Body of pancreas (tissue), 4 donors: ENCODE data around the gene HSPA6. TPM values are rescaled to one million over a fixed set of nuclear protein-coding genes. Genes with fewer than 3 reads are reported as not detected.

Experiments used
- ATAC-seq: fragments of 150-250 bp; one replicate; pipeline ENCODE4 v1.9.1; 2016
- DNase-seq, 4 donors: peaks; one replicate each; pipeline ENCODE4 v3.0.0-alpha.2; 2019
- H3K27ac ChIP-seq, 4 donors: fragments of 200-600 bp; sonication (generic); 1 replicate in 3 of 4; 2 replicates in 1 of 4; pipeline versions ENCODE4 v1.5.1 to v1.6.1; 2016 to 2019; ENCODE audit warnings: mild to moderate bottlenecking in 1 of 4, mixed read lengths in 1 of 4, moderate library complexity in 1 of 4
- H3K27me3 ChIP-seq, 2 donors: fragments of 200-600 bp; sonication (generic); one replicate each; pipeline ENCODE4 v1.6.0; 2016; ENCODE audit warnings: mild to moderate bottlenecking in 1 of 2
- H3K36me3 ChIP-seq, 2 donors: fragments of 200-600 bp; sonication (generic); replicated peaks in 1 of 2; 2 replicates each; pipeline ENCODE4 v1.5.1; 2016; ENCODE audit warnings: low read depth in 2 of 2; ENCODE audit not compliant: insufficient read depth in 1 of 2
- H3K4me1 ChIP-seq: fragments of 200-600 bp; sonication (generic); one replicate; pipeline ENCODE4 v1.6.0; 2016
- H3K4me3 ChIP-seq, 2 donors: fragments of 200-600 bp; sonication (generic); 1 replicate in 1 of 2; 2 replicates in 1 of 2; pipeline ENCODE4 v1.5.1; 2016 to 2019
- H3K9me3 ChIP-seq, 3 donors: fragments of 200-600 bp; sonication (generic); 1 replicate in 2 of 3; 2 replicates in 1 of 3; pipeline ENCODE4 v1.5.1; 2016
- CTCF ChIP-seq, 7 experiments: fragments of 450-650 bp in 4 of 7; fragments of 200-600 bp in 3 of 7; sonication (generic) in 3 of 7; IDR thresholded peaks; one replicate each; pipeline ENCODE4 v1.5.1; 2016 to 2019; ENCODE audit warnings: antibody characterized with exemption in 7 of 7
- POLR2A ChIP-seq, 3 donors: fragments of 450-650 bp; IDR thresholded peaks; one replicate each; pipeline ENCODE4 v1.6.1; 2016; ENCODE audit warnings: antibody characterized with exemption in 3 of 3, mild to moderate bottlenecking in 2 of 3
- WGBS, 2 donors: methylation state at CpG; one replicate each; pipeline ENCODE4 v1.1.5; 2017; 5-methylcytosine and 5-hydroxymethylcytosine counted together
- intact Hi-C: fragments of 100-400 bp; cut with DNase I; formaldehyde crosslinking; loops from one replicate; pipeline ENCODE4 v1.15.1; 2023
- total RNA-seq, 2 donors: library from RNA; depleted of rRNA; stranded (reverse); fragments of >200 nt; gene quantifications; one replicate each; pipeline ENCODE4 v1.1.0, GENCODE V29; 2016

The HSPA6 gene
- total RNA-seq, 2 donors from 2014 or later = 0.66 to 1.6 TPM

- Histone ChIP-seq H3K9me3 (no peaks in the 10 kb centered on the region), H3K27ac (no peak overlapping the region), H3K36me3 (no peaks in the 10 kb centered on the region), H3K4me3 (no peak overlapping the region), H3K4me1 (no peaks in the 10 kb centered on the region), H3K27me3 (peaks cover 0 to 3% of the 10 kb centered on the region in 2 donors)
- intact Hi-C loops = no loop called here
- ATAC-seq (no peak), DNase-seq (no peak)
- TF ChIP-seq POLR2A (IDR thresholded peaks at IDR 0.05) (no peak), CTCF (IDR thresholded peaks at IDR 0.05) (no peak)
- WGBS, 2 donors = 86 to 87% methylated on average over 2 of the region's 2 CpGs
Measured at GRCh38 chr1:161498646-161499045, 25.7 kb upstream of the HSPA6 start.

- Histone ChIP-seq H3K9me3 (no peaks in the 10 kb centered on the region), H3K4me3 (no peak overlapping the region), H3K36me3 (no peaks in the 10 kb centered on the region), H3K27ac (peak overlapping the region in 1 of 4 donors; percentile 40), H3K27me3 (peaks cover 0 to 3% of the 10 kb centered on the region in 2 donors), H3K4me1 (no peaks in the 10 kb centered on the region)
- 70 to 79% methylated on average over 8 of the region's 8 CpGs for WGBS, 2 donors
- ATAC-seq (no peak), DNase-seq (peak in 1 of 4 donors; percentile 29)
- TF ChIP-seq POLR2A (IDR thresholded peaks at IDR 0.05) (no peak), CTCF (IDR thresholded peaks at IDR 0.05) (no peak)
- intact Hi-C loops = no loop called here
Measured at GRCh38 chr1:161499099-161500039, 25.0 kb upstream of the HSPA6 start.

GRCh38 chr1:161501234-161501633 is 23.1 kb upstream of the HSPA6 start:
- H3K27ac ChIP-seq = no peak overlapping the region
- DNase-seq (no peak), ATAC-seq (no peak)
- H3K4me3 ChIP-seq = no peak overlapping the region
- intact Hi-C loops = no loop called here
- 81 to 85% methylated on average over 1 of the region's 1 CpG for WGBS, 2 donors
- TF ChIP-seq CTCF (IDR thresholded peaks at IDR 0.05) (no peak), POLR2A (IDR thresholded peaks at IDR 0.05) (no peak)
- no peaks in the 10 kb centered on the region for H3K36me3 ChIP-seq
- H3K27me3 ChIP-seq = peaks cover 0 to 3% of the 10 kb centered on the region in 2 donors
- no peaks in the 10 kb centered on the region for H3K9me3 ChIP-seq
- H3K4me1 ChIP-seq = no peaks in the 10 kb centered on the region

GRCh38 chr1:161502181-161502580 is 22.2 kb upstream of the HSPA6 start:
- 36 to 42% methylated on average over 4 of the region's 4 CpGs for WGBS, 2 donors
- intact Hi-C loops = no loop called here
- Histone ChIP-seq H3K36me3 (no peaks in the 10 kb centered on the region), H3K4me3 (no peak overlapping the region), H3K4me1 (no peaks in the 10 kb centered on the region), H3K9me3 (no peaks in the 10 kb centered on the region), H3K27ac (no peak overlapping the region), H3K27me3 (peaks cover 0 to 3% of the 10 kb centered on the region in 2 donors)
- DNase-seq = no peak
- TF ChIP-seq CTCF (IDR thresholded peaks at IDR 0.05) (no peak), POLR2A (IDR thresholded peaks at IDR 0.05) (no peak)
- ATAC-seq = no peak
